ENCODE measurements around the gene PCGF3. TPM values are rescaled to one million over a fixed set of nuclear protein-coding genes. Genes with fewer than 3 reads are reported as not detected.
A peak's percentile ranks its signal among the peaks of the same experiment; 100 is the strongest.
"Not testable (repeated sequence)": the region's sequence is repeated elsewhere in the genome, so short reads cannot be mapped to it uniquely, and the experiment has no call there.

Gene PCGF3
- total RNA-seq, 1 donor from 2014 or later = 82.7 TPM

GRCh38 chr4:797066-797465 lies 91.4 kb downstream of the PCGF3 start:
- no peak for DNase-seq

- DNase-seq = no peak
Observed at GRCh38 chr4:801436-802124, 95.9 kb downstream of the PCGF3 start.

- no peak for DNase-seq
Observed at GRCh38 chr4:803884-804283, 98.3 kb downstream of the PCGF3 start.

- DNase-seq = no peak
Observed at GRCh38 chr4:804804-805203, 99.2 kb downstream of the PCGF3 start.

- DNase-seq = not testable (repeated sequence)
Observed at GRCh38 chr4:806979-807378, 101.3 kb downstream of the PCGF3 start.

GRCh38 chr4:807792-808191 lies 102.2 kb downstream of the PCGF3 start:
- DNase-seq = no peak

GRCh38 chr4:808860-809570 lies 103.4 kb downstream of the PCGF3 start:
- DNase-seq = peak; percentile 35

- DNase-seq = no peak
Observed at GRCh38 chr4:813900-814299, 108.3 kb downstream of the PCGF3 start.

GRCh38 chr4:814312-814850 lies 108.7 kb downstream of the PCGF3 start:
- no peak for DNase-seq

GRCh38 chr4:815464-816146 lies 110.0 kb downstream of the PCGF3 start:
- no peak for DNase-seq

GRCh38 chr4:818106-818921 lies 112.7 kb downstream of the PCGF3 start:
- no peak for DNase-seq

- DNase-seq = no peak
Observed at GRCh38 chr4:819401-820229, 114.0 kb downstream of the PCGF3 start.

Other genes starting within 250 kb of the PCGF3 start
- gene ZNF721, start 206.7 kb upstream of the PCGF3 start, total RNA-seq = 56.5 TPM
- gene PIGG, start 206.6 kb upstream of the PCGF3 start, total RNA-seq = 32.0 TPM
- 23.6 TPM for gene TMEM271, start 129.5 kb upstream of the PCGF3 start, total RNA-seq
- gene PDE6B, start 80.3 kb upstream of the PCGF3 start, total RNA-seq = 5.6 TPM
- 62.2 TPM for gene ATP5ME, start 31.6 kb upstream of the PCGF3 start, total RNA-seq
- gene MYL5, start 31.3 kb upstream of the PCGF3 start, total RNA-seq = 4.2 TPM
- gene SLC49A3, start 16.7 kb upstream of the PCGF3 start, total RNA-seq = 0.62 TPM
- 1.6 TPM for gene CPLX1, start 120.3 kb downstream of the PCGF3 start, total RNA-seq
- gene GAK, start 226.5 kb downstream of the PCGF3 start, total RNA-seq = 45.2 TPM
- gene TMEM175, start 226.6 kb downstream of the PCGF3 start, total RNA-seq = 30.3 TPM